K562 (cell line): Measurements from ENCODE around the gene LCLAT1. TPM values are rescaled to one million over a fixed set of nuclear protein-coding genes. Genes with fewer than 3 reads are reported as not detected.

ENCODE experiments used
- ATAC-seq: fragments of 200-7000 bp; cut with Tn5 transposase; 3 replicates; pipeline ENCODE4 v1.9.1; 2020; ENCODE audit warnings: moderate library complexity
- BruUV-seq: library from RNA; stranded (reverse); fragments of 400-500 nt; replicated peaks from 2 replicates; lab custom pipeline; 2021; lab: Mats Ljungman, UMichigan
- CTCF ChIA-PET: fragments of 300-600 bp; formaldehyde crosslinking; extraction: SDS; loops from one replicate; lab custom pipeline; 2021; ENCODE audit warnings: low intra/inter-chr PET ratio; lab: Yijun Ruan, JAX
- POLR2A ChIA-PET: fragments of 300-600, 350-650 bp; sonication (Branson Sonifier 250); formaldehyde crosslinking; extraction: SDS; loops from one replicate; lab custom pipeline; 2021; ENCODE audit warnings: antibody characterized with exemption, inconsistent platforms; lab: Yijun Ruan, JAX
- DNase-seq, 4 experiments: peaks; one replicate each; pipeline versions ENCODE4 v3.0.0 to v3.0.0-alpha.2; 2011 to 2018; ENCODE audit warnings: low spot score in 3 of 4, mixed read lengths in 3 of 4; ENCODE audit errors: extremely low read depth in 1 of 4
- FAIRE-seq: peaks from 2 replicates; lab custom pipeline; 2011; peaks lifted over from hg19 to GRCh38; lab: Jason Lieb, UNC
- H2AFZ ChIP-seq: 2 replicates; pipeline ENCODE4 v1.6.0; 2011; ENCODE audit warnings: low read depth, low read length, control low read depth, inconsistent platforms
- H3K27ac ChIP-seq: fragments of 200-600 bp; 3 replicates; pipeline ENCODE4 v1.8.0; 2011; ENCODE audit warnings: low read depth, mild to moderate bottlenecking, control low read depth, inconsistent platforms, low read length, moderate library complexity, mixed read lengths; ENCODE audit errors: extremely low read depth
- H3K27me3 ChIP-seq, 2 experiments: fragments of 300-600 bp in 1 of 2; 2 replicates in 1 of 2; 3 replicates in 1 of 2; pipeline versions ENCODE4 v1.6.0 to v1.8.0; 2011; ENCODE audit warnings: inconsistent platforms in 2 of 2, low read length in 2 of 2, mild to moderate bottlenecking in 1 of 2, mixed read lengths in 1 of 2, moderate library complexity in 1 of 2; ENCODE audit not compliant: control insufficient read depth in 2 of 2, insufficient read depth in 2 of 2
- H3K36me3 ChIP-seq: fragments of 300-600 bp; 3 replicates; pipeline ENCODE4 v1.8.0; 2011; ENCODE audit warnings: mild to moderate bottlenecking, low read length, inconsistent platforms; ENCODE audit not compliant: control insufficient read depth, insufficient read depth
- H3K4me1 ChIP-seq, 2 experiments: fragments of 200-600 bp in 1 of 2; replicated peaks in 1 of 2; 2 replicates in 1 of 2; 3 replicates in 1 of 2; pipeline versions ENCODE4 v1.5.1 to v1.8.0; 2011; ENCODE audit warnings: inconsistent platforms in 2 of 2, low read length in 2 of 2, mild to moderate bottlenecking in 1 of 2, mixed read lengths in 1 of 2, moderate library complexity in 1 of 2; ENCODE audit not compliant: control insufficient read depth in 2 of 2, insufficient read depth in 2 of 2
- H3K4me2 ChIP-seq: 2 replicates; pipeline ENCODE4 v1.6.1; 2011; ENCODE audit warnings: low read length, control low read depth, inconsistent platforms, mixed read lengths; ENCODE audit not compliant: insufficient read depth
- H3K4me3 ChIP-seq: fragments of 200-600 bp; sonication (generic), shearing (Covaris generic); 2 replicates; pipeline ENCODE4 v1.5.1; 2016; ENCODE audit warnings: control low read depth, inconsistent platforms
- H3K79me2 ChIP-seq: fragments of 200-600 bp; 3 replicates; pipeline ENCODE4 v1.8.0; 2011; ENCODE audit warnings: low read length, inconsistent platforms; ENCODE audit not compliant: control insufficient read depth, insufficient read depth
- H3K9ac ChIP-seq, 2 experiments: 2 replicates each; pipeline versions ENCODE4 v1.6.0 to v1.6.1; 2011; ENCODE audit warnings: low read depth in 2 of 2, low read length in 2 of 2, control low read depth in 1 of 2, inconsistent platforms in 1 of 2, mild to moderate bottlenecking in 1 of 2, mixed read lengths in 1 of 2; ENCODE audit not compliant: insufficient read depth in 1 of 2
- H3K9me1 ChIP-seq: one replicate; pipeline ENCODE4 v1.6.0; 2011; ENCODE audit warnings: inconsistent platforms, mild to moderate bottlenecking, low read length, moderate library complexity; ENCODE audit not compliant: control insufficient read depth, insufficient read depth
- H3K9me3 ChIP-seq: replicated peaks from 2 replicates; pipeline ENCODE4 v1.5.1; 2011; ENCODE audit warnings: low read depth, low read length, inconsistent platforms; ENCODE audit not compliant: control insufficient read depth, insufficient read depth
- H4K20me1 ChIP-seq: replicated peaks from 2 replicates; pipeline ENCODE4 v1.6.1; 2011; ENCODE audit warnings: low read length, inconsistent platforms, mixed read lengths; ENCODE audit not compliant: control insufficient read depth, insufficient read depth
- ARID1B ChIP-seq: fragments of 450-650 bp; IDR thresholded peaks from 2 replicates; pipeline ENCODE4 v1.6.1; 2016; ENCODE audit warnings: antibody characterized with exemption, mild to moderate bottlenecking, inconsistent platforms
- C11orf30 ChIP-seq: fragments of 450-650 bp; IDR thresholded peaks from 2 replicates; pipeline ENCODE4 v1.6.1; 2016; ENCODE audit warnings: low read depth, mild to moderate bottlenecking
- CAMTA2 ChIP-seq: fragments of 250-450 bp; sonication (Bioruptor Pico); conservative IDR thresholded peaks from 2 replicates; pipeline ENCODE4 v1.5.1; 2022
- CBX1 ChIP-seq: sonication (generic); IDR thresholded peaks from 2 replicates; pipeline ENCODE4 v1.6.1; 2016; ENCODE audit warnings: antibody characterized with exemption, low read depth, mild to moderate bottlenecking
- HDAC6 ChIP-seq: IDR thresholded peaks from 2 replicates; pipeline ENCODE4 v1.6.1; 2012; ENCODE audit warnings: low read depth, mild to moderate bottlenecking, control low read depth, inconsistent platforms, low read length, moderate library complexity
- HMBOX1 ChIP-seq: sonication (generic); IDR thresholded peaks from 2 replicates; pipeline ENCODE4 v1.6.1; 2016
- ILK ChIP-seq: fragments of 450-650 bp; IDR thresholded peaks from 2 replicates; pipeline ENCODE4 v1.6.1; 2016; ENCODE audit warnings: missing genetic modification characterization, low read depth, mild to moderate bottlenecking, missing compliant biosample characterization, moderate library complexity, borderline replicate concordance
- MAX ChIP-seq: sonication (generic); formaldehyde crosslinking; IDR thresholded peaks from 2 replicates; pipeline ENCODE4 v1.9.0; 2022; ENCODE audit warnings: mild to moderate bottlenecking, missing genetic modification reagents
- MCM2 ChIP-seq: fragments of 450-650 bp; IDR thresholded peaks from 2 replicates; pipeline ENCODE4 v1.6.1; 2017; ENCODE audit warnings: low read depth, mild to moderate bottlenecking
- NFIX ChIP-seq: fragments of 250-450 bp; sonication (Bioruptor Pico); IDR thresholded peaks from 2 replicates; pipeline ENCODE4 v1.4.0; 2020; ENCODE audit warnings: low read depth, mild to moderate bottlenecking, moderate library complexity
- NR0B1 ChIP-seq: fragments of 450-650 bp; IDR thresholded peaks from one replicate; pipeline ENCODE4 v1.6.1; 2018; ENCODE audit warnings: mild to moderate bottlenecking, moderate library complexity; ENCODE audit not compliant: partially characterized antibody
- RAD21 ChIP-seq, 2 experiments: fragments of 250-450 bp in 1 of 2; fragments of 450-650 bp in 1 of 2; sonication (Bioruptor Pico) in 1 of 2; formaldehyde crosslinking in 1 of 2; IDR thresholded peaks in 1 of 2; conservative IDR thresholded peaks in 1 of 2; 2 replicates each; pipeline versions ENCODE4 v1.4.0 to v1.8.0; 2020 to 2022; ENCODE audit warnings: mild to moderate bottlenecking in 2 of 2, moderate library complexity in 1 of 2
- SMAD4 ChIP-seq: fragments of 250-450 bp; sonication (Bioruptor Pico); conservative IDR thresholded peaks from 2 replicates; pipeline ENCODE4 v1.8.0; 2021; ENCODE audit warnings: inconsistent platforms, mild to moderate bottlenecking, moderate library complexity
- TAF7 ChIP-seq: fragments of 450-650 bp; IDR thresholded peaks from 2 replicates; pipeline ENCODE4 v1.6.1; 2016; ENCODE audit warnings: missing genetic modification characterization, missing compliant biosample characterization
- TEAD4 ChIP-seq, 2 experiments: sonication (generic) in 1 of 2; formaldehyde crosslinking in 1 of 2; IDR thresholded peaks; 2 replicates each; pipeline versions ENCODE4 v1.6.1 to v1.8.0; 2012 to 2022; ENCODE audit warnings: borderline replicate concordance in 1 of 2, inconsistent platforms in 1 of 2, low read length in 1 of 2, mild to moderate bottlenecking in 1 of 2, missing genetic modification reagents in 1 of 2
- ZNF3 ChIP-seq: fragments of 250-450 bp; sonication (Bioruptor Pico); IDR thresholded peaks from 2 replicates; pipeline ENCODE4 v1.5.0; 2021; ENCODE audit warnings: mild to moderate bottlenecking, moderate library complexity
- ZNF764 ChIP-seq: fragments of 250-450 bp; sonication (Bioruptor Pico); IDR thresholded peaks from 2 replicates; pipeline ENCODE4 v1.4.0; 2020; ENCODE audit warnings: low read depth, mild to moderate bottlenecking, moderate library complexity
- ZNF778 ChIP-seq: fragments of 450-650 bp; formaldehyde crosslinking; IDR thresholded peaks from 2 replicates; pipeline ENCODE4 v1.4.0; 2020; ENCODE audit warnings: mild to moderate bottlenecking, moderate library complexity
- WGBS: fragments of 100-300 bp; shearing (Covaris generic); methylation state at CpG from one replicate; pipeline ENCODE4 v1.1.6; 2016; ENCODE audit warnings: low coverage, mixed read lengths; ENCODE audit not compliant: insufficient coverage; ENCODE audit errors: missing lambda C conversion rate; 5-methylcytosine and 5-hydroxymethylcytosine counted together
- in situ Hi-C: fragments of 300-500 bp; cut with MboI; formaldehyde crosslinking; loops from 4 replicates; pipeline ENCODE4 v1.15.0; 2018; ENCODE audit warnings: inconsistent platforms, mixed read lengths
- intact Hi-C: fragments of 100-400 bp; cut with micrococcal nuclease; formaldehyde crosslinking; loops from 2 replicates; pipeline ENCODE4 v1.14.2; 2022
- polyA plus RNA-seq, 8 experiments: library from polyadenylated mRNA; depleted of rRNA in 4 of 8; stranded (reverse) in 5 of 8; unstranded in 3 of 8; fragments of >200 nt; fragmentation: Nextera tagmentation in 2 of 8; fragmentation: Illumina TruSeq in 1 of 8; extraction: Ambion mirVana in 2 of 8; extraction: Trizol in 1 of 8; gene quantifications; 2 replicates each; pipeline versions ENCODE4 v1.2.1 to v1.2.3, GENCODE V29; 2011 to 2014; ENCODE audit warnings: inconsistent platforms in 1 of 8, missing spikeins in 1 of 8
- total RNA-seq, 7 experiments: library from RNA; depleted of rRNA in 6 of 7; stranded (reverse); fragments of >200 nt in 6 of 7; fragmentation: Illumina TruSeq in 2 of 7; extraction: Trizol in 2 of 7; gene quantifications; 2 replicates each; pipeline versions ENCODE4 v1.2.1 to v1.2.3, GENCODE V29; 2011 to 2021; ENCODE audit warnings: low replicate concordance in 1 of 7

The LCLAT1 gene
- total and polyA plus RNA-seq, 9 of the 15 experiments (the other 6 are each of a cell fraction or from before 2014, with no cell fraction given): 8.9 to 63.3 (median 25.4) TPM

- ChIA-PET CTCF (no interaction called here), POLR2A (interaction anchor here (0.6 to 1.5 kb wide), 3 partner anchors 9 to 109 kb away, joined by 3 read pairs; no protein-coding TSS in a partner anchor)
- ATAC-seq: peak; percentile 75
- Histone ChIP-seq H3K4me3 (no peak overlapping the region), H3K4me1 (peaks cover 0 to 11% of the 10 kb centered on the region in 2 experiments; a peak in 2 of 5 replicates), H3K27ac (peak overlapping the region; percentile 39; the same call in 2 of the 3 replicates), H3K79me2 (peaks cover 48% of the 10 kb centered on the region), H3K27me3 (no peaks in the 10 kb centered on the region), H4K20me1 (no peaks in the 10 kb centered on the region), H2AFZ (no peak overlapping the region; the same call in 1 of the 2 replicates), H3K36me3 (peaks cover 7% of the 10 kb centered on the region; the same call in 2 of the 3 replicates), H3K9ac (no peak overlapping the region), H3K9me1 (no peaks in the 10 kb centered on the region), H3K4me2 (peak overlapping the region; percentile 34; the same call in 1 of the 2 replicates), H3K9me3 (no peaks in the 10 kb centered on the region)
- 11% methylated on average over 3 of the region's 3 CpGs for WGBS
- in situ Hi-C loops: no loop called here
- no peak for FAIRE-seq
- no TSS peak for BruUV-seq
- peak in 2 of 4 experiments; percentile 15 to 45 for DNase-seq
- intact Hi-C loops: no loop called here
- no peak for TF ChIP-seq ARID1B
- TF ChIP-seq CAMTA2 (CRISPR knock-in tag): no peak
- no peak for TF ChIP-seq ILK
- TF ChIP-seq C11orf30: peak; percentile 63
- TF ChIP-seq CBX1: no peak
- TF ChIP-seq HMBOX1: peak; percentile 80
- no peak for TF ChIP-seq TAF7
- TF ChIP-seq NR0B1: no peak
- TF ChIP-seq HDAC6: no peak
- TF ChIP-seq ZNF3 (CRISPR knock-in tag): no peak
- TF ChIP-seq RAD21 (CRISPR knock-in tag; conservative IDR thresholded peaks at IDR 0.05 in 1 of 2, IDR thresholded peaks at IDR 0.05 in 1 of 2): no peak
- no peak for TF ChIP-seq NFIX (CRISPR knock-in tag)
- no peak for TF ChIP-seq ZNF778 (CRISPR knock-in tag)
- no peak for TF ChIP-seq MCM2
- TF ChIP-seq TEAD4 (IDR thresholded peaks at IDR 0.05; ENCODE audit: low read length): no peak
- no peak for TF ChIP-seq TEAD4 (CRISPR knock-in tag; IDR thresholded peaks at IDR 0.05; ENCODE audit: borderline replicate concordance)
- no peak for TF ChIP-seq MAX (CRISPR knock-in tag)
- TF ChIP-seq ZNF764 (CRISPR knock-in tag): no peak
- TF ChIP-seq SMAD4 (CRISPR knock-in tag): no peak
Measured at GRCh38 chr2:30481323-30481800, 34.3 kb downstream of the LCLAT1 start.
